CD4-positive, alpha-beta T cell (primary cell): ENCODE results near the gene SGTA. TPM values are rescaled to one million over a fixed set of nuclear protein-coding genes. Genes with fewer than 3 reads are reported as not detected.

Experiments
- ATAC-seq: fragments of 200-7000 bp; cut with Tn5 transposase; one replicate; pipeline ENCODE4 v1.10.0; 2022; ENCODE audit warnings: mild to moderate bottlenecking; ENCODE audit not compliant: poor library complexity
- CTCF ChIA-PET: fragments of 350-600 bp; sonication (Branson Sonifier 250); formaldehyde crosslinking; loops from one replicate; lab custom pipeline; 2021; ENCODE audit warnings: antibody characterized with exemption, inconsistent platforms; lab: Charles Lee
- POLR2A ChIA-PET: fragments of 350-600 bp; sonication (Branson Sonifier 250); formaldehyde crosslinking; loops from one replicate; lab custom pipeline; 2021; ENCODE audit warnings: antibody characterized with exemption, inconsistent platforms; lab: Charles Lee
- DNase-seq, 14 experiments: peaks; one replicate each; pipeline ENCODE4 v3.0.0-alpha.2; 2013 to 2020; ENCODE audit warnings: mixed read lengths in 2 of 14
- H3K27ac ChIP-seq, 2 donors: one replicate each; pipeline versions ENCODE4 v1.5.1 to v1.7.0; 2013; ENCODE audit warnings: low read length in 2 of 2, low read depth in 1 of 2, mild to moderate bottlenecking in 1 of 2
- H3K27me3 ChIP-seq, 2 experiments: 1 replicate in 1 of 2; 2 replicates in 1 of 2; pipeline versions ENCODE4 v1.6.1 to v1.7.0; 2013; ENCODE audit warnings: low read length in 2 of 2, control low read depth in 1 of 2, mild to moderate bottlenecking in 1 of 2, moderate library complexity in 1 of 2; ENCODE audit not compliant: insufficient read depth in 2 of 2, control insufficient read depth in 1 of 2
- H3K36me3 ChIP-seq: one replicate; pipeline ENCODE4 v1.6.1; 2013; ENCODE audit warnings: low read length, control low read depth; ENCODE audit not compliant: insufficient read depth
- H3K4me1 ChIP-seq: one replicate; pipeline ENCODE4 v1.6.1; 2013; ENCODE audit warnings: low read length, control low read depth; ENCODE audit not compliant: insufficient read depth
- H3K4me3 ChIP-seq: one replicate; pipeline ENCODE4 v1.5.1; 2013; ENCODE audit warnings: mild to moderate bottlenecking, low read length, moderate library complexity
- H3K9me3 ChIP-seq, 2 experiments: 1 replicate in 1 of 2; 2 replicates in 1 of 2; pipeline versions ENCODE4 v1.6.1 to v1.7.0; 2013; ENCODE audit warnings: low read length in 2 of 2, mild to moderate bottlenecking in 2 of 2, control low read depth in 1 of 2, moderate library complexity in 1 of 2; ENCODE audit not compliant: control insufficient read depth in 1 of 2, insufficient read depth in 1 of 2
- H3K27ac Mint-ChIP-seq: one replicate; pipeline ENCODE4 v1.8.0; 2020; ENCODE audit warnings: mixed read lengths
- H3K27me3 Mint-ChIP-seq: one replicate; pipeline ENCODE4 v1.8.0; 2021; ENCODE audit warnings: mixed read lengths
- H3K36me3 Mint-ChIP-seq: one replicate; pipeline ENCODE4 v1.8.0; 2021; ENCODE audit warnings: low read depth, mixed read lengths
- H3K4me1 Mint-ChIP-seq: one replicate; pipeline ENCODE4 v1.8.0; 2021; ENCODE audit warnings: low read depth, mixed read lengths
- H3K4me3 Mint-ChIP-seq: one replicate; pipeline ENCODE4 v1.8.0; 2020; ENCODE audit warnings: mild to moderate bottlenecking, mixed read lengths
- H3K9me3 Mint-ChIP-seq: one replicate; pipeline ENCODE4 v1.8.0; 2020; ENCODE audit warnings: mixed read lengths
- intact Hi-C, 2 experiments: fragments of 100-400 bp; cut with DNase I in 1 of 2; cut with micrococcal nuclease in 1 of 2; formaldehyde crosslinking; loops; one replicate each; pipeline versions ENCODE4 v1.15.1 to v1.9.0; 2023 to 2025; cut with DNase I, micrococcal nuclease
- total RNA-seq, 174 experiments: library from RNA in 2 of 174; stranded (reverse) in 2 of 174; gene quantifications; one replicate each; pipeline ENCODE4 v1.2.3 and lab custom pipeline; 2021 to 2026
- TF ChIP-seq, protein P1 (sequence below): fragments of 200-600 bp; IDR thresholded peaks from one replicate; pipeline ENCODE4 v1.8.0; 2022; ENCODE audit warnings: antibody characterized with exemption, mild to moderate bottlenecking

Gene SGTA
- total RNA-seq, 2 experiments from 2014 or later = 28.3 to 29.7 TPM

GRCh38 chr19:2726160-2726855, 56.8 kb downstream of the SGTA start:
- no peak overlapping the region for H3K4me3 Mint-ChIP-seq
- intact Hi-C loops = no loop called here
- Histone ChIP-seq H3K4me3 (no peak overlapping the region), H3K27me3 (peaks cover 33 to 35% of the 10 kb centered on the region in 2 experiments), H3K4me1 (peaks cover 11% of the 10 kb centered on the region), H3K9me3 (peaks cover 0 to 22% of the 10 kb centered on the region in 2 experiments), H3K27ac (no peak overlapping the region), H3K36me3 (no peaks in the 10 kb centered on the region)
- TF ChIP-seq, protein P1, sequence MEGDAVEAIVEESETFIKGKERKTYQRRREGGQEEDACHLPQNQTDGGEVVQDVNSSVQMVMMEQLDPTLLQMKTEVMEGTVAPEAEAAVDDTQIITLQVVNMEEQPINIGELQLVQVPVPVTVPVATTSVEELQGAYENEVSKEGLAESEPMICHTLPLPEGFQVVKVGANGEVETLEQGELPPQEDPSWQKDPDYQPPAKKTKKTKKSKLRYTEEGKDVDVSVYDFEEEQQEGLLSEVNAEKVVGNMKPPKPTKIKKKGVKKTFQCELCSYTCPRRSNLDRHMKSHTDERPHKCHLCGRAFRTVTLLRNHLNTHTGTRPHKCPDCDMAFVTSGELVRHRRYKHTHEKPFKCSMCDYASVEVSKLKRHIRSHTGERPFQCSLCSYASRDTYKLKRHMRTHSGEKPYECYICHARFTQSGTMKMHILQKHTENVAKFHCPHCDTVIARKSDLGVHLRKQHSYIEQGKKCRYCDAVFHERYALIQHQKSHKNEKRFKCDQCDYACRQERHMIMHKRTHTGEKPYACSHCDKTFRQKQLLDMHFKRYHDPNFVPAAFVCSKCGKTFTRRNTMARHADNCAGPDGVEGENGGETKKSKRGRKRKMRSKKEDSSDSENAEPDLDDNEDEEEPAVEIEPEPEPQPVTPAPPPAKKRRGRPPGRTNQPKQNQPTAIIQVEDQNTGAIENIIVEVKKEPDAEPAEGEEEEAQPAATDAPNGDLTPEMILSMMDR = no peak
- no peaks in the 10 kb centered on the region for H3K36me3 Mint-ChIP-seq
- no peak for ATAC-seq
- no peaks in the 10 kb centered on the region for H3K9me3 Mint-ChIP-seq
- no peak for DNase-seq
- CTCF ChIA-PET = no interaction called here
- POLR2A ChIA-PET = no interaction called here
- H3K27me3 Mint-ChIP-seq = peaks cover 31% of the 10 kb centered on the region
- H3K4me1 Mint-ChIP-seq = no peaks in the 10 kb centered on the region
- no peak overlapping the region for H3K27ac Mint-ChIP-seq

DNA sequence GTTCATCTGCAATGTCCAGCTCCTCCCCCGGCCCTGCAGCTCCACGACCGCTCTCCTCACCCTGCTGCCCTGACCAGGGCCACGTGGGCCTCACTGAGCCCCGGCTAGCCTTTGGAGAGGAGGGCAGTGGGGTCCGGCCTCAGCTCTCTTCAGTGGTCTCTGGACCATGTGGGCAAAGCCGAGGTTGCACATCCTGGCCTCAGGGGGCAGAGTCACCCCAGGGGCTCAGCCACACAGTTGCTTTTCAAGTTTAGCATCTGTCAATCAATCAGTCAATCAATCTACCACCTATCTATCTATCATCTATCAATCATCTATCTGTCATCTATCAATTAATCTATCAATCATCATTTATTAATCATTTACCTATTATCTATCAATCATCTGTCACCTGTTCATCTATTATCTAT, 58.9 kb downstream of the SGTA start:
- Mint-ChIP-seq H3K36me3 (no peaks in the 10 kb centered on the region), H3K9me3 (no peaks in the 10 kb centered on the region), H3K4me1 (peaks cover 5% of the 10 kb centered on the region), H3K27ac (no peak overlapping the region), H3K4me3 (no peak overlapping the region), H3K27me3 (peaks cover 37% of the 10 kb centered on the region)
- Histone ChIP-seq H3K4me3 (no peak overlapping the region), H3K4me1 (peaks cover 19% of the 10 kb centered on the region), H3K36me3 (no peaks in the 10 kb centered on the region), H3K27ac (no peak overlapping the region), H3K9me3 (peaks cover 0 to 30% of the 10 kb centered on the region in 2 experiments), H3K27me3 (peaks cover 46 to 47% of the 10 kb centered on the region in 2 experiments)
- no peak for DNase-seq
- TF ChIP-seq, protein P1 = no peak
- intact Hi-C loops = no loop called here
- ATAC-seq = no peak
- POLR2A ChIA-PET = no interaction called here
- CTCF ChIA-PET = no interaction called here

DNA sequence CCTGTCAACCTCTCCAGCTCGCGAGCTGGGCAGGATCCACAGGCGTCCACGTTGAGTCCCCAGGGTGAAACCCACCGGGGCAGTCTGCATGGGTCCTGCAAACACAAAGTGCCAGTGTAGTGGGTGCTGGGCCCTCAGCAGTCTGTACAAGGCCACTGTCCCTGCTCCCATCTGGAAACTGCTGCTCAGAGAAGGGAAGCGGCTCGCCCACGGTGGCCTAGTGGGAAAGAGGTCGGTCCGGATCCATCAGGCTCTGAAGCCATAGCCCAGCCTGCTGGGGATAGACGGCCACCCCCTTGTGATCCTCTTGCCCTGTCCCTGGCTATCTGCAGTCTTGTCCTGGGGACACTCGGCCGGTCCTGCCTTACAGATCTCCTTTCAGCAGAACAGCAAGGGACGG, 59.3 kb downstream of the SGTA start:
- CTCF ChIA-PET = no interaction called here
- peaks cover 37% of the 10 kb centered on the region for H3K27me3 Mint-ChIP-seq

More for the DNA sequence above, 59.3 kb downstream of the SGTA start:
- Mint-ChIP-seq H3K9me3 (no peaks in the 10 kb centered on the region), H3K4me1 (peaks cover 5% of the 10 kb centered on the region), H3K36me3 (no peaks in the 10 kb centered on the region), H3K4me3 (no peak overlapping the region), H3K27ac (no peak overlapping the region)
- H3K9me3 ChIP-seq = peaks cover 0 to 30% of the 10 kb centered on the region in 2 experiments
- no peak overlapping the region for H3K4me3 ChIP-seq
- DNase-seq (no peak), ATAC-seq (no peak)
- POLR2A ChIA-PET = no interaction called here
- no peaks in the 10 kb centered on the region for H3K36me3 ChIP-seq
- H3K4me1 ChIP-seq = peaks cover 19% of the 10 kb centered on the region
- H3K27me3 ChIP-seq = peaks cover 46 to 49% of the 10 kb centered on the region in 2 experiments
- intact Hi-C loops = no loop called here
- H3K27ac ChIP-seq = no peak overlapping the region
- TF ChIP-seq, protein P1 = no peak
